OCI-LY1 (cell line): Measurements from ENCODE around the gene GLI3.

ENCODE experiments used
- EZH2 ChIP-seq: fragments of 200-600 bp; sonication (generic), shearing (Covaris generic); IDR thresholded peaks from 2 replicates; pipeline ENCODE4 v1.8.0; 2017; ENCODE audit warnings: borderline replicate concordance, mixed run types, mild to moderate bottlenecking, antibody characterized with exemption, low read length, moderate library complexity, mixed read lengths
- TF ChIP-seq, protein P1 (sequence below): fragments of 200-600 bp; sonication (generic), shearing (Covaris generic); IDR thresholded peaks from 2 replicates; pipeline ENCODE4 v1.5.1; 2017; ENCODE audit warnings: mild to moderate bottlenecking, antibody characterized with exemption, low read length, moderate library complexity, mixed read lengths

DNA sequence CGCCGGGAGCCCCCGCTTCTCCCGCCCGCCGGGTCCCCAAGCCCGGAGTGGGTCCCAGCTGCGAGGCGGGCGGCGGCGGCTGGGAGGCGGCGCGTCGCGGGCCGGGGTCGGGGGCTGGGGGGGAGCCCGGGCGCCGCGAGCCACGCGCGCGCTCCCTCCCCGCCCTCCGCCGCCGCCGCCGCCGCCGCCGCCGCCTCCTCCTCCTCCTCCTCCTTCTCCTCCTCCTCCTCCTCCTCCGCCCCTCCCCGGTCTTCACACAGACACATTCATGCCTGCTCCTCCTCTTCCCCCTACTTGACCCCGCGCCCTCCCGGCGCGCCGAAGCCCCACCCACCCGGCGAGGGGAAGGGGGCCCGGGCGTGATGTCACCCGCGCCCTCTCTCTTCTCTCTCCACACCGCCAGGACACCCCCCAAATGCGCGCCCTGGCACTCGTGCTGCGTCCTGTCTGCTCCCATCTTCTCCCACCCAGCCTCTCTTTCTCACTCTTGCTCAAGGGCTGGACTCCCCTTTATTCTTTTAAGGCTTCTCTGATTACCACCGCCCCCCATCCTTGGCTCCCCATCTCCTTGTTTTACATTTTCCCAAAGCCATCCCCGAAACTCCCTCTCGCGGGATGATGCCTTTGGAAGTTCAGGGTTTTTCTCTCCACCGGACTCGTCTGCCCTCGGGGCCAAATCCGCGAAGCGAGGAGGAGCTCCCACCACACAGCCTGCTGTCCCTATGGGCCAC, 967 bp upstream of the GLI3 start:
- TF ChIP-seq, protein P1, sequence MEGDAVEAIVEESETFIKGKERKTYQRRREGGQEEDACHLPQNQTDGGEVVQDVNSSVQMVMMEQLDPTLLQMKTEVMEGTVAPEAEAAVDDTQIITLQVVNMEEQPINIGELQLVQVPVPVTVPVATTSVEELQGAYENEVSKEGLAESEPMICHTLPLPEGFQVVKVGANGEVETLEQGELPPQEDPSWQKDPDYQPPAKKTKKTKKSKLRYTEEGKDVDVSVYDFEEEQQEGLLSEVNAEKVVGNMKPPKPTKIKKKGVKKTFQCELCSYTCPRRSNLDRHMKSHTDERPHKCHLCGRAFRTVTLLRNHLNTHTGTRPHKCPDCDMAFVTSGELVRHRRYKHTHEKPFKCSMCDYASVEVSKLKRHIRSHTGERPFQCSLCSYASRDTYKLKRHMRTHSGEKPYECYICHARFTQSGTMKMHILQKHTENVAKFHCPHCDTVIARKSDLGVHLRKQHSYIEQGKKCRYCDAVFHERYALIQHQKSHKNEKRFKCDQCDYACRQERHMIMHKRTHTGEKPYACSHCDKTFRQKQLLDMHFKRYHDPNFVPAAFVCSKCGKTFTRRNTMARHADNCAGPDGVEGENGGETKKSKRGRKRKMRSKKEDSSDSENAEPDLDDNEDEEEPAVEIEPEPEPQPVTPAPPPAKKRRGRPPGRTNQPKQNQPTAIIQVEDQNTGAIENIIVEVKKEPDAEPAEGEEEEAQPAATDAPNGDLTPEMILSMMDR = no peak
- no peak for TF ChIP-seq EZH2
